ENCODE data around the gene NR2F1-AS1.

Gene NR2F1-AS1

DNA sequence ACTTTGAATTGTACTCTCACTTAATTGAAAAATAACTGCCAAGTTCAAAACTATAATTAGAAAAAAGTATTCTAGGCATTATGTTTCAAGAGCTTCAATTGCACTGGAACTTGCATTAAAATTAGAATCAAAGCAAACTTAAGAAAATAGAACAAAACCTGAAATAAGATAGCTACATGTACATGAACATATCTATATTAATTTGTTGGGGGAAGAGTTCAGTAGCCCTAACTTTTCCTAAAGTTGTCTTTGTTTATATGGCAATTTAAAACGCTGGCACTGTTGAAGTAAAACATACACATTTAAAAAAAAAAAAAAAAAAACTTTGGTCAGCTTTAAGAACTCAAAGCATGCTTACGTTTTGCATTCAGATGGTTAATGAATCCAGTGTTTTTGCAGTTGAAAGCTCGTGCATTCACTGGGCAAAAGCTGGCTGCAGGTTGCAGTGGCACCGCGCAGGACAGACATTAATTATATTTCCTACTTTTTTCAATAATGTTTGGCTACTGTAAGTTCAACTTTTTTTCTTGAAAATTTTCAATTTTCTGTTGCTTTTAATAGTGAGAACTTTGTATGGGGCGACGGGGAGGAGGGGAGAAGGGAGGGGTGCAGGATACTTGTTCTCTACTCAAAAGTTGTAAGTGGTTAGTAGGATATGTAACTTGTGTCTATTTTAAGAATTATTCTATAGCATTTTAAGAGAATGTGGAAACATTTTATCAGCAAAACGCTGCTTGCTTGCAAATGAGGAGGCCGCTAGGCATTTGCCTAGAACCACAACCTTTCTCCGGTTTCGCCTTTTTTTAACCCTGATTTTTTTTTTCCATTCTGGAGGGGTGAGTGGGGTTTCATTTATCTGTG, 5.9 kb upstream of the NR2F1-AS1 start:
- Histone ChIP-seq H3K9me3 (ENCODE audit: control insufficient read depth in 1 of 2, low read length in 2 of 2) (no peaks in the 10 kb centered on the region), H3K4me1 (ENCODE audit: control insufficient read depth in 1 of 2, insufficient read depth in 2 of 2, low read length in 2 of 2) (peaks cover 0 to 30% of the 10 kb centered on the region in 2 donors), H3K27ac (ENCODE audit: low read length) (no peak overlapping the region), H3K27me3 (ENCODE audit: low read depth, low read length) (peaks cover 39% of the 10 kb centered on the region), H3K36me3 (ENCODE audit: control insufficient read depth in 1 of 2, insufficient read depth in 2 of 2, low read length in 2 of 2) (no peaks in the 10 kb centered on the region), H3K4me3 (ENCODE audit: low read depth in 1 of 2, low read length in 2 of 2) (peak overlapping the region in 1 of 2 donors; percentile 63)

GRCh38 chr5:93585767-93586385, 4.9 kb upstream of the NR2F1-AS1 start:
- no peaks in the 10 kb centered on the region for H3K9me3 ChIP-seq (ENCODE audit: control insufficient read depth in 1 of 2, low read length in 2 of 2)
- peaks cover 0 to 35% of the 10 kb centered on the region in 2 donors for H3K4me1 ChIP-seq (ENCODE audit: control insufficient read depth in 1 of 2, insufficient read depth in 2 of 2, low read length in 2 of 2)
- H3K27me3 ChIP-seq (ENCODE audit: low read depth, low read length), result peaks cover 42% of the 10 kb centered on the region
- no peak overlapping the region for H3K27ac ChIP-seq (ENCODE audit: low read length)
- no peaks in the 10 kb centered on the region for H3K36me3 ChIP-seq (ENCODE audit: control insufficient read depth in 1 of 2, insufficient read depth in 2 of 2, low read length in 2 of 2)
- peak overlapping the region; percentile 23 to 63 for H3K4me3 ChIP-seq (ENCODE audit: low read depth in 1 of 2, low read length in 2 of 2)

- no peak overlapping the region for H3K27ac ChIP-seq (ENCODE audit: low read length)
Observed at GRCh38 chr5:93585041-93585766, 4.2 kb upstream of the NR2F1-AS1 start.

GRCh38 chr5:93584596-93585040, 3.6 kb upstream of the NR2F1-AS1 start:
- Histone ChIP-seq H3K4me1 (ENCODE audit: control insufficient read depth in 1 of 2, insufficient read depth in 2 of 2, low read length in 2 of 2) (peaks cover 0 to 45% of the 10 kb centered on the region in 2 donors), H3K27me3 (ENCODE audit: low read depth, low read length) (peaks cover 54% of the 10 kb centered on the region), H3K27ac (ENCODE audit: low read length) (no peak overlapping the region)

More at GRCh38 chr5:93585041-93585766, 4.2 kb upstream of the NR2F1-AS1 start:
- H3K4me1 ChIP-seq (ENCODE audit: control insufficient read depth in 1 of 2, insufficient read depth in 2 of 2, low read length in 2 of 2), result peaks cover 0 to 41% of the 10 kb centered on the region in 2 donors
- peak overlapping the region; percentile 44 to 63 for H3K4me3 ChIP-seq (ENCODE audit: low read depth in 1 of 2, low read length in 2 of 2)
- peaks cover 49% of the 10 kb centered on the region for H3K27me3 ChIP-seq (ENCODE audit: low read depth, low read length)
- H3K9me3 ChIP-seq (ENCODE audit: control insufficient read depth in 1 of 2, low read length in 2 of 2), result no peaks in the 10 kb centered on the region
- no peaks in the 10 kb centered on the region for H3K36me3 ChIP-seq (ENCODE audit: control insufficient read depth in 1 of 2, insufficient read depth in 2 of 2, low read length in 2 of 2)

GRCh38 chr5:93583768-93584595, 3.0 kb upstream of the NR2F1-AS1 start:
- Histone ChIP-seq H3K36me3 (ENCODE audit: control insufficient read depth in 1 of 2, insufficient read depth in 2 of 2, low read length in 2 of 2) (no peaks in the 10 kb centered on the region), H3K4me1 (ENCODE audit: control insufficient read depth in 1 of 2, insufficient read depth in 2 of 2, low read length in 2 of 2) (peaks cover 0 to 48% of the 10 kb centered on the region in 2 donors), H3K9me3 (ENCODE audit: control insufficient read depth in 1 of 2, low read length in 2 of 2) (no peaks in the 10 kb centered on the region), H3K27ac (ENCODE audit: low read length) (peak overlapping the region; percentile 45), H3K4me3 (ENCODE audit: low read depth in 1 of 2, low read length in 2 of 2) (peak overlapping the region; percentile 65 to 74), H3K27me3 (ENCODE audit: low read depth, low read length) (peaks cover 58% of the 10 kb centered on the region)

More at GRCh38 chr5:93584596-93585040, 3.6 kb upstream of the NR2F1-AS1 start:
- H3K4me3 ChIP-seq (ENCODE audit: low read depth in 1 of 2, low read length in 2 of 2), result no peak overlapping the region
- H3K9me3 ChIP-seq (ENCODE audit: control insufficient read depth in 1 of 2, low read length in 2 of 2), result no peaks in the 10 kb centered on the region
- H3K36me3 ChIP-seq (ENCODE audit: control insufficient read depth in 1 of 2, insufficient read depth in 2 of 2, low read length in 2 of 2), result no peaks in the 10 kb centered on the region

DNA sequence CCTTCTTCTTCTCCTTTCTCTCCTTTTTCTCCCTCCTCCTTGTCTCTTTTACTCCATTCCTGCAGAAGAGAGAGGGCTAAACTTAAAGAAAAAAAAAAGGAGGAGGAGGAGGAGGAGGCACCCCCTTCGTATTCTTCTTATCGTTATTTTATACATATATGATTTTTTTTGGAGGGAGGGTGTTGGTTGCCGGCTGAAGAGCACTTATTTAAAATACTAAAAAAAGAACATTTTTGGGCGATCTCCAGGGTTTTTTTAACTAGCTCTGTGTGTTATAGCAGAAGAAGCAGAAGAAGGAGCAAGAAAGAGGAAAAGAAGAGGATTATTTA, 2.4 kb upstream of the NR2F1-AS1 start:
- H3K27me3 ChIP-seq (ENCODE audit: low read depth, low read length), result peaks cover 62% of the 10 kb centered on the region
- H3K27ac ChIP-seq (ENCODE audit: low read length), result peak overlapping the region; percentile 45
- peak overlapping the region; percentile 65 to 74 for H3K4me3 ChIP-seq (ENCODE audit: low read depth in 1 of 2, low read length in 2 of 2)
- H3K4me1 ChIP-seq (ENCODE audit: control insufficient read depth in 1 of 2, insufficient read depth in 2 of 2, low read length in 2 of 2), result peaks cover 0 to 48% of the 10 kb centered on the region in 2 donors
- no peaks in the 10 kb centered on the region for H3K9me3 ChIP-seq (ENCODE audit: control insufficient read depth in 1 of 2, low read length in 2 of 2)
- no peaks in the 10 kb centered on the region for H3K36me3 ChIP-seq (ENCODE audit: control insufficient read depth in 1 of 2, insufficient read depth in 2 of 2, low read length in 2 of 2)

DNA sequence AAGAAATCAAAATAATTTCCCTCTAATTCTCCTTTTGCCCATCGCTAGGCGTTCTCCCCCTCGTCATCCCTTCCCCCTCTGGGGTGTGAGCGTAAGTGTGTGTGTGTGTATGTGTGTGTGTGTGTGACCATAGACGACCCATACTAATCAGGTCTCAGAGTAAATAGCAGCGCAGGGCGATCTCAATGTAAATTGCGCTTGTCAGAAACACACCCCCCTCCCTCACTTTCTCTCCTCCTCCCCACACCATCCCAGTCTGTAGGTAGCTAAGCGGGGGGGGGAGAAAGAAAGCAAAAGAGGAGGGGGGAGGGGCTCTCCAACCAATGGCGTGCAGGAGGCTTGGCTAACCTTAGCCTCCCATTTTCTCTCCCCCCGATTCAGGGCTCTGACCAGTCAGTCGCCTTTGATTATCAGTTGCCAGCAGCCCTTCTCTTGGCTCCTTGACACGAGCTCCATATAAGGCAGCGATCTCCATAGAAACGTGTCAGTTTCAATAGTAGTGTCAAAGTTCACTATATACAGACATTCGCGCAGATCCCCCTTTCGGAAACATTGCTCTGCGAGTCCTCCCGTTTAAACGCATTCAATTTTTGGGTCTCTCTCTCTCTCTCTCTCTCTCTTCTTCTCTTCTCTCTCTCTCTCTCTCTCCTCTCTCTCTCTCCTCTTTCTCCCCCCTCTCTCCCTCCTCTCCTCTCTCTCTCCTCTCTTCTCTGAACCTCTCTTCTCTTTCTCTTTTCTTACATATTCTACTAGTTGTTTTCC, 1.8 kb upstream of the NR2F1-AS1 start, which contains the start of gene NR2F1:
Gene NR2F1 (plus strand): TSS at position 546 of the 762 bp plus-strand sequence. CDS start 1,802 bp downstream, outside the sequence.
- Histone ChIP-seq H3K9me3 (ENCODE audit: control insufficient read depth in 1 of 2, low read length in 2 of 2) (no peaks in the 10 kb centered on the region), H3K27me3 (ENCODE audit: low read depth, low read length) (peaks cover 63% of the 10 kb centered on the region), H3K27ac (ENCODE audit: low read length) (peak within 1 kb of the TSS; percentile 45), H3K4me1 (ENCODE audit: control insufficient read depth in 1 of 2, insufficient read depth in 2 of 2, low read length in 2 of 2) (peaks cover 0 to 46% of the 10 kb centered on the region in 2 donors), H3K36me3 (ENCODE audit: control insufficient read depth in 1 of 2, insufficient read depth in 2 of 2, low read length in 2 of 2) (no peaks in the 10 kb centered on the region), H3K4me3 (ENCODE audit: low read depth in 1 of 2, low read length in 2 of 2) (peak within 1 kb of the TSS; percentile 65 to 74)

GRCh38 chr5:93582167-93582462, 1.1 kb upstream of the NR2F1-AS1 start:
- Histone ChIP-seq H3K4me3 (ENCODE audit: low read depth in 1 of 2, low read length in 2 of 2) (peak overlapping the region; percentile 65 to 74), H3K9me3 (ENCODE audit: control insufficient read depth in 1 of 2, low read length in 2 of 2) (no peaks in the 10 kb centered on the region), H3K27me3 (ENCODE audit: low read depth, low read length) (peaks cover 55% of the 10 kb centered on the region), H3K36me3 (ENCODE audit: control insufficient read depth in 1 of 2, insufficient read depth in 2 of 2, low read length in 2 of 2) (no peaks in the 10 kb centered on the region), H3K27ac (ENCODE audit: low read length) (no peak overlapping the region), H3K4me1 (ENCODE audit: control insufficient read depth in 1 of 2, insufficient read depth in 2 of 2, low read length in 2 of 2) (peaks cover 0 to 38% of the 10 kb centered on the region in 2 donors)

DNA sequence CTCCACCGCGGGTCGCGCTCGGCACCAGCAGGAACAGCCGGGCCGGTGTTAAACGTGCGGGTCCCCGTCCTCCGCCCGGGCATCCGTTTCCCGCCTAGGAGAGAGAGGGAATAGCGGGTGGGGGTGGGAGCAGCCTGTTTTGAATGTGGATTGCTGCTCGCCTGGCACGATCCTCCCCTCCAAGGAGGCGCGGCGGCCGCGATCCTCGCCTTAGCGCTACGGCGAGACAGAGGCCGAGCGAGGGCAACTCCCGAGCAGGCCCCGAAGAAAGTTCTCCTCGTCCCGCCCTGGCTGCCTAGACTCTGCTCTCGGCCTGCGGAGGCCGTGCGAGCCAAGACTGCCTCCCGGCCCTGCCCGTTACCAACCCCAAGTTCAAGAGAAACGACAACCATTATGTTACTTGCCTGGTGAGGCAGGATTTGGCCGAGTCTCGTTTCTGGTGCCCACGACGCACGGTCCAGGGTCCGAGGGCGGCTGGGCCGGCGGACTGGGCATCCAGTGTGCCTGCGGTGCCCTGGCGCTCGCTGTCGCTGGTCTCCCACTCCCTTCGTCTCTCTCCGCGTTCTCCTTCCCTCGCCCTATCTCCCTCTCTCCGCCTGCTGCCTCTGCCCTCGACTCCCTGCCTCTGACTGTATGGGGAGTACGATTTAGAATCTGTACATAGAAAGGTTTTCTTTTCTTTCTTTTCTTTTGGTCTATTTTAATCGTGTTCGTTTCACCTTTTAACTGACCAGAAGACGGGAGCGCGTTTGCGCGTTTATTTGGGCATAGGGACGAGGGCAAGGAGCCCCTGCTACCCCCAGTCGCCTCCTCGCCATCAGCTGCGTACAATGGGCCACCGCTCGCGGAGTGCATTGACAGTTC, 724 bp downstream of the NR2F1-AS1 start:
- no peaks in the 10 kb centered on the region for H3K9me3 ChIP-seq (ENCODE audit: control insufficient read depth in 1 of 2, low read length in 2 of 2)
- H3K4me3 ChIP-seq (ENCODE audit: low read depth in 1 of 2, low read length in 2 of 2), result peak overlapping the region; percentile 74 to 80
- peak overlapping the region; percentile 60 for H3K27ac ChIP-seq (ENCODE audit: low read length)
- H3K36me3 ChIP-seq (ENCODE audit: control insufficient read depth in 1 of 2, insufficient read depth in 2 of 2, low read length in 2 of 2), result no peaks in the 10 kb centered on the region
- H3K27me3 ChIP-seq (ENCODE audit: low read depth, low read length), result peaks cover 47% of the 10 kb centered on the region
- peaks cover 0 to 28% of the 10 kb centered on the region in 2 donors for H3K4me1 ChIP-seq (ENCODE audit: control insufficient read depth in 1 of 2, insufficient read depth in 2 of 2, low read length in 2 of 2)
